Measurements from ENCODE around the gene ASAP2. TPM values are rescaled to one million over a fixed set of nuclear protein-coding genes. Genes with fewer than 3 reads are reported as not detected.

ASAP2 gene
- total and polyA plus RNA-seq, 2 experiments from 2014 or later: 8.5 to 16.7 TPM

DNA sequence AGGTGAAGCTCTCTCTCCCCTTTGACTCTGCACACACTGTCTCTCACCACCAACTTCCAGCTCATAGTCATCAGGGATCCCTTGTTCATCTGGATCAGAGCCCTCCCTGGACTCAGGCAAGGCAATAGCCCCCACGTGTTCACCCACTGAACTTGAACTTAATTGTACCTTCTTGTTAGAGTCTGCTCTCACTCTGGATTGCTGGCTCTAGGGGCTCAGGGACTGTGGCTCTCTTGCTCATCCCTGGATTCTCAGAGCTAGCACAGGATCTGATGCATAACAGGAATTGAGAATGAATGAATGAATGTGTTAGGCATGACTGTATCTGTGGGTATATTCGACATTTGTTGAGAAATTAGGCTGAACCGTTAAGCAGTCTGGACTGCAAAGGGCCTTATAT is 16.7 kb upstream of the ASAP2 start:
- DNase-seq (ENCODE audit: low read depth in 1 of 2, low spot score in 1 of 2): no peak
- Histone ChIP-seq H3K4me1 (ENCODE audit: low read depth) (peaks cover 19% of the 10 kb centered on the region), H3K27ac (no peak overlapping the region), H3K4me3 (no peak overlapping the region), H3K27me3 (no peaks in the 10 kb centered on the region), H3K9me3 (ENCODE audit: low read depth) (no peaks in the 10 kb centered on the region), H3K36me3 (no peaks in the 10 kb centered on the region)
- TF ChIP-seq, protein P1, sequence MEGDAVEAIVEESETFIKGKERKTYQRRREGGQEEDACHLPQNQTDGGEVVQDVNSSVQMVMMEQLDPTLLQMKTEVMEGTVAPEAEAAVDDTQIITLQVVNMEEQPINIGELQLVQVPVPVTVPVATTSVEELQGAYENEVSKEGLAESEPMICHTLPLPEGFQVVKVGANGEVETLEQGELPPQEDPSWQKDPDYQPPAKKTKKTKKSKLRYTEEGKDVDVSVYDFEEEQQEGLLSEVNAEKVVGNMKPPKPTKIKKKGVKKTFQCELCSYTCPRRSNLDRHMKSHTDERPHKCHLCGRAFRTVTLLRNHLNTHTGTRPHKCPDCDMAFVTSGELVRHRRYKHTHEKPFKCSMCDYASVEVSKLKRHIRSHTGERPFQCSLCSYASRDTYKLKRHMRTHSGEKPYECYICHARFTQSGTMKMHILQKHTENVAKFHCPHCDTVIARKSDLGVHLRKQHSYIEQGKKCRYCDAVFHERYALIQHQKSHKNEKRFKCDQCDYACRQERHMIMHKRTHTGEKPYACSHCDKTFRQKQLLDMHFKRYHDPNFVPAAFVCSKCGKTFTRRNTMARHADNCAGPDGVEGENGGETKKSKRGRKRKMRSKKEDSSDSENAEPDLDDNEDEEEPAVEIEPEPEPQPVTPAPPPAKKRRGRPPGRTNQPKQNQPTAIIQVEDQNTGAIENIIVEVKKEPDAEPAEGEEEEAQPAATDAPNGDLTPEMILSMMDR (IDR thresholded peaks at IDR 0.05; ENCODE audit: low read depth, low read length): no peak

DNA sequence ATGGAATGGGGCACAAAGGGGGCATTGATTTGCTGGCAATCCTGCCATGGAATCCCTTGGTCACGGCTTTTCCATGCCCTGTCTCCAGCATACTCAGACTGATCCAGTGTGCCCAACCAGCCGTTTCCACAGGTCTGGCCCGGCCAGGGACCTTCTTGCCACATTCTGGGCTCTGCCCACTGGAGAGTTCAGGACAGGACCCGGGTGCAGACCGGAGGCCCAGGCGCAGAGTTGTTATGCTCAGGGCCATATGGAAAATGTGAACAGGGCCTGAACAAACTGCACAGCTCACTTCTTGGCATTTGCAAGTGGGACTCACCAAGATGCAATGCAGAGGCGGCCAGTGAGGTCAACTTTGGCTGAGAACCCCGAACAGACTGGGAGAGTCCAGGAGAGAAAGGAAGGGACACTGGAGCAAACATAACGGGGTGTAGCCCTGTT is 15.6 kb upstream of the ASAP2 start:
- no peaks in the 10 kb centered on the region for H3K36me3 ChIP-seq
- TF ChIP-seq, protein P1 (IDR thresholded peaks at IDR 0.05; ENCODE audit: low read depth, low read length): no peak
- H3K9me3 ChIP-seq (ENCODE audit: low read depth): no peaks in the 10 kb centered on the region
- DNase-seq (ENCODE audit: low read depth in 1 of 2, low spot score in 1 of 2): peak; percentile 77 to 96
- H3K4me1 ChIP-seq (ENCODE audit: low read depth): peaks cover 19% of the 10 kb centered on the region
- H3K27me3 ChIP-seq: no peaks in the 10 kb centered on the region
- peak overlapping the region; percentile 59 for H3K27ac ChIP-seq
- no peak overlapping the region for H3K4me3 ChIP-seq

DNA sequence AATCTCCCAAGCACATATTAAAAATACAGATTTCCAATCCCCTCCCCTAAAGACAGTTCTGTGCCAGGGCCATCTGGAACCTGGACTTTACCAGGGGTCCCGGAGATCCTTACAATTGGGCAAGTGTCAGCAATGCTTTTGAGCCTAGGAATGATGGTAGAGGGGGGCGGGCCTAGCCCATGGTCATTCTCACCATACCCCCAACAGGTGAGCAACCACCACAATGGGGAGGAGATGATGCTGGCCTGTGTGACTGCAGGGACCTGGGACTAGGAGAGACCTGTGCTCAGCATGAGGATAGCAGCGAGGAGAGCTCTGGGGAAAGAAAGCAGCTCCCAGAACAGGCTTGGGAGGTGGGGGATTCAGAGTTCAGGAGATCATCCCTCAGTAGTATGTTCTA is 13.9 kb upstream of the ASAP2 start:
- Histone ChIP-seq H3K27ac (no peak overlapping the region), H3K27me3 (no peaks in the 10 kb centered on the region), H3K4me1 (ENCODE audit: low read depth) (peaks cover 16% of the 10 kb centered on the region), H3K9me3 (ENCODE audit: low read depth) (no peaks in the 10 kb centered on the region), H3K4me3 (no peak overlapping the region), H3K36me3 (no peaks in the 10 kb centered on the region)
- TF ChIP-seq, protein P1 (IDR thresholded peaks at IDR 0.05; ENCODE audit: low read depth, low read length): no peak
- no peak for DNase-seq (ENCODE audit: low read depth in 1 of 2, low spot score in 1 of 2)

DNA sequence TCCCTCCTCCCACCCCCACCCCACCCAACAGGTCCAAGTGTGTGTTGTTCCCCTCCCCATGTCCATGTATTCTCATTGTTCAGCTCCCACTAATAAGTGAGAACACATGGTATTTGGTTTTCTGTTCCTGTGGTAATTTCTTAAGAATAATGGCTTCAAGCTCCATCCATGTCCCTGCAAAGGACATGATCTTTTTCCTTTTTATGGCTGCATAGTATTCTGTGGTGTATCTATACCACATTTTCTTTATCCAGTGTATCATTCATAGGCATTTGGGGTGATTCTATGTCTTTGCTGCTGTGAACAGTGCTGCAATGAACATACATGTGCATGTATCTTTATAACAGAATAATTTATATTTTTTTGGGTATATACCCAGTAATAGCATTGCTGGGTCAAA is 12.3 kb upstream of the ASAP2 start:
- Histone ChIP-seq H3K9me3 (ENCODE audit: low read depth) (no peaks in the 10 kb centered on the region), H3K27me3 (no peaks in the 10 kb centered on the region), H3K4me1 (ENCODE audit: low read depth) (peaks cover 13% of the 10 kb centered on the region), H3K36me3 (no peaks in the 10 kb centered on the region), H3K27ac (no peak overlapping the region), H3K4me3 (no peak overlapping the region)
- no peak for DNase-seq (ENCODE audit: low read depth in 1 of 2, low spot score in 1 of 2)
- TF ChIP-seq, protein P1 (IDR thresholded peaks at IDR 0.05; ENCODE audit: low read depth, low read length): no peak

DNA sequence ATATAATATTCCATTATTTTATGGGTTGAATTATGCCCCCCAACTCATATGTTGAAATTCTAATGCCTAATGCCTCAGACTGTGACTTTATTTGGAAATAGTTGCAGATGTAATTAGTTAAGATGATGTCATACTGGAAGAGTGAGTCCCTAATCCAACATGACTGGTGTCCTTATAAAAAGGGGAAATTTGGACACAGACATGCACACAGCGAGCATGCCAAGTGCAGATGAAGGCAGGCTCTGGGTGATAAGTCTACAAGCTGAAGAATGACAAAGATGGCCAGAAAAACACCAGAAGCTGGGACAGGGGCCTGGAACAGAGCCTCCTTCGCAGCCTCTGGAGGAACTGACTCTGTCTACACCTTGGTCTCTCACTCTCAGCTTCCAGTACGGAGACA is 10.0 kb upstream of the ASAP2 start:
- Histone ChIP-seq H3K9me3 (ENCODE audit: low read depth) (no peaks in the 10 kb centered on the region), H3K4me3 (no peak overlapping the region), H3K27ac (no peak overlapping the region), H3K36me3 (no peaks in the 10 kb centered on the region), H3K27me3 (no peaks in the 10 kb centered on the region), H3K4me1 (ENCODE audit: low read depth) (peaks cover 19% of the 10 kb centered on the region)
- TF ChIP-seq, protein P1 (IDR thresholded peaks at IDR 0.05; ENCODE audit: low read depth, low read length): no peak
- no peak for DNase-seq (ENCODE audit: low read depth in 1 of 2, low spot score in 1 of 2)

DNA sequence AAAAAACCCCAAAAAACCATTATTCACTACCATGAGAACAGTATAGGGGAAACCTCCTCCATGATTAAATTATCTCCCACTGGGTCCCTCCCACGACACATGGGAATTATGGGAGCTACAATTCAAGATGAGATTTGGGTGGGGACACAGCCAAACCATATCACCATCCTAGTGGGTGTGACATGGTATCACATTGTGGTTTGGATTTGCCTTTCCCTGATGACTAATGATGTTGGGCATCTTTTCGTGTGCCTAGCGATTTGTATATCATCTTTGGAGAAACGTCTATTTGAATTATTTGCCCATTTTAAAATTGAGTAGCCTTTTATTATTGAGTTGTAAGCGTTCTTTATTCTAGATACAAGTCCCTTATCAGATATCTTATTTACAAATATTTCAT is 8.7 kb upstream of the ASAP2 start:
- TF ChIP-seq, protein P1 (IDR thresholded peaks at IDR 0.05; ENCODE audit: low read depth, low read length): no peak
- no peak overlapping the region for H3K4me3 ChIP-seq
- peaks cover 20% of the 10 kb centered on the region for H3K4me1 ChIP-seq (ENCODE audit: low read depth)
- no peaks in the 10 kb centered on the region for H3K36me3 ChIP-seq
- H3K27me3 ChIP-seq: no peaks in the 10 kb centered on the region
- no peaks in the 10 kb centered on the region for H3K9me3 ChIP-seq (ENCODE audit: low read depth)
- DNase-seq (ENCODE audit: low read depth in 1 of 2, low spot score in 1 of 2): no peak
- H3K27ac ChIP-seq: no peak overlapping the region

All from cardiac muscle cell (in vitro differentiated cells and primary cell).